ENCODE measurements around the gene RWDD1.

Gene RWDD1

DNA sequence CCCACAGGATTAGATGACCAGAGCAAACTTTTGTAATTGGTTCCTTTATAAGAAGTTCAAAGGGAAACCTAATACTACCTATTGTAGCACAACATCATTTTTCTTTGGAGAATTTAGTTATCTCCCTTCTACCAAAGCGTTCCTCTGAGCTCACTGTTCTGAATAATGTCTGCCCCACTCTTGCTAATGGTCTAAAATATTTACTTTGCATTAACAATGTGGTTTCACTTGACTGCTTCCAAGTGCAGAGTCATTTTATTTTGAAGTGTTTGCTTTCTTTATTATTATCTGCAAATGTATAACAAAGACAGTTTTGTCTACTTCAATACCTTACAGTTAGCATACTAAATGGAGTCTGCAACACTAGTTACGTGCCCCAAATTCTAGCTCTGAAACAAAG lies 40.9 kb upstream of the RWDD1 start:
- no peak for TF ChIP-seq ZFX (IDR thresholded peaks at IDR 0.05; ENCODE audit: borderline replicate concordance)
- TF ChIP-seq CTCF (IDR thresholded peaks at IDR 0.05), result no peak
- H3K27ac ChIP-seq, result no peak overlapping the region

DNA sequence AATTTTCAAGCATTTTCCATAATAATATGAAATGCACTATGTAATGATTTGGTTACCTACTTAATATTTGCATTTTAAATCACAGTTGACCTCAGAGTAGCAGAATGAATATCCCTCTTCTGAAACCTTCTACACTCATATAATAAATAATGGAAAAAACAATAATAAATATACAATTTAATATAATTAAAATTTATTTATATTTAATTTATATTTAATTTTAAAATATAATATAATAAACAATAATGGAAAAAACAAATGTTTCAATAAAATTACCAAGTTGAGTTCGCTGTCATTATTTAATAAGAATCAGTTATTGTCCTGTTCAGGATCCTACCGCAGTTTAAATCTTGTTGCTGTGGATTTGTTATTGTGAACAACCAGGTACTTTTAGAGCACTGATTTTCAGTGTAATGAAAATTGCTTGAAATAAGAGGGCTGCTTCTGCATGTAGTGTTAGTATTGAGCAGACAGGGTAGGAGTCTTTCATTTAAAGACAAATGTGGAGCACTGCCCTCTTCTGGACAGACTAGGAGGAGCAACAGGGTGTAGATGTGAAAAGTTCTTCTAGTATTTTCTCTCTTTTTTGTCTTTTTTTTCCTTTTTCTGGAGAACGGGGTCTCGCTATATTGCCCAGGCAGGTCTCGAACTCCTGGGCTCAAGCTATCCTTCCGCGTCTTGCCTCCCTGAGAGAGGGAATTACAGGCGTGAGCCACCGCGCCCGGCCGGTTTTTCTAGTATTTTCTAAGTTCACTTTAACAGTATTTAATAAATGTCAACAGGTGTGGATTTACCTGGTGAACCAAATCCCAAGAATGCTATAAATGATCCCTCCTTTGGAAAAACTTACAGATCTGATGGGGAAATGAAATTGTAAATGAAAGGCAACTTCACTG lies 39.4 kb upstream of the RWDD1 start:
- no peak overlapping the region for H3K27ac ChIP-seq
- peak; percentile 80 for TF ChIP-seq CTCF (IDR thresholded peaks at IDR 0.05)
- TF ChIP-seq ZFX (IDR thresholded peaks at IDR 0.05; ENCODE audit: borderline replicate concordance), result no peak

DNA sequence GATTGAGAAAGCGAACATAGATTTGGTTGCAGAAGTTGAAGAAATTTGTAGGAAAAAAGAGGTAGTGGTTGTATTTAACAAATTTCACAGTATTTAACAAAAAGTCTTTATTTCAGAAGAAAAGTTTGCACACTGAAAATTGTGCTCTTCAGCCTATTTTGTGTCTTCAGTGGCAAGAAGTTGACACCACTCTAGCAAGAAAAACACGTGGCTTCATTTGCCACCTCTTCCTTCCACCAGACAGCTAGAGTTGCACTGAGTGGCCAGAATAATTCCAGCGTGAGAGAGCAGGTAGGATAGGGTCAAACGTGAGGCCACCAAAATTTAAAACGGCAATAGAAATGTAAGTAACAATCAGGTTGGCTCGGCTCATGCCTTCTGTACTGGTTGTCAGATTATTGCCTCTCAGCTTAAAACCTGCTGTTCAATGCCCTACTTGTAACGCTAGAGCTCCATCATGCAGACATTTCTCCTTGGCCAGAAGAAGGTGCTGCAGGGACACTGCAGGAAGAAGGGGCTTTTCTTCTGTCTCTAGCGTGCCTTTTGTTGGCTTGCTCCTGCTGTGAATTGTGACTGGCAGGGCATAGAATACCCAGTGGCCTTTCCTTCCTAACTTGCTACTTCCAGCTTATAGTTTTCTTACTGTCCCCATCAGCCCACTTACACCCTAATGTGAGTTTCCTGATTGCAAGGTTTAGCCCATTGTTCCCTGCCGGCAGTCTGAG lies 37.9 kb upstream of the RWDD1 start:
- TF ChIP-seq ZFX (IDR thresholded peaks at IDR 0.05; ENCODE audit: borderline replicate concordance) (no peak), CTCF (IDR thresholded peaks at IDR 0.05) (peak; percentile 11; the same call in 1 of the 2 replicates)
- no peak overlapping the region for H3K27ac ChIP-seq

- H3K27ac ChIP-seq, result no peak overlapping the region
These were observed 36.2 kb upstream of the RWDD1 start for GRCh38 chr6:116535109-116535508.

DNA sequence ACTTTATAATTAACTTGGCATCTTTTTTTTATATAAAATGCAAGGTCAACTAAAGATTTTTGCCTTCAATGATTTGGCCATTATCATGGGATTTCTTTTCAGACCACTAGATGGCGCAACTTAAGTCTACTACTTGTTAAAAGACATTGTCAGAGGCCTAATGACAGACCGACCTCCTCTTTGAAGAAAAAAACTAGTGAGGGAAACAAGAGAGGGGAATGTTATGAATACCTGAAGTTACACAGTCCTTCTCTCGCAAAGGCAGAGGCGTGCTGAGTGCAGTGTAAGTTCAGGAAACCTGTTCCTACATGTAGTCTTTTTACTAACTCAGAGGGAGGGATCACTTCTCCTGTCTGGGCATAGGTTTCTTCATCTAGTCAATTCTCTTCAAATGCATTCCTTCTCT lies 35.1 kb upstream of the RWDD1 start:
- TF ChIP-seq ZFX (IDR thresholded peaks at IDR 0.05; ENCODE audit: borderline replicate concordance) (no peak), CTCF (IDR thresholded peaks at IDR 0.05) (peak; percentile 86)

More at GRCh38 chr6:116535109-116535508, 36.2 kb upstream of the RWDD1 start:
- TF ChIP-seq ZFX (IDR thresholded peaks at IDR 0.05; ENCODE audit: borderline replicate concordance) (no peak), CTCF (IDR thresholded peaks at IDR 0.05) (no peak)

DNA sequence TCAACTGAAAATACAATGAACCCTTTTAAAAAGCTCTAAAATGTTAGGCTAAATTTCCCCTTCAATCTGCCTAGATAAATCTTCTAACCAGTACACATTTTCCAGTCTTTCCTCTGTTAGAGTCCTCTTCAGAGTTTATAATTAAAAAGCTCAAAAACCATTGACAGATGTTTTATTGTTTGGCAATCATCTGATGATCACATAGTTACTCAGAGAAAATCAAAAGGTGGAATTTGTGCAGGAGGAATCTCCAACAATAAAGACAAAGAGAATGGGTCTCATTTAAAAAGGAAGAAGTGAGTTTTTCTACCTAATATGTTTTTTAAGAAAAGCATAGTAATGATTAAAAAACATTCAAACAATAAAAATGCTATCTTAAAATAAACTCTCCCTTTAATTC lies 28.9 kb upstream of the RWDD1 start:
- TF ChIP-seq CTCF (IDR thresholded peaks at IDR 0.05) (no peak), ZFX (IDR thresholded peaks at IDR 0.05; ENCODE audit: borderline replicate concordance) (no peak)

More for the DNA sequence above, 35.1 kb upstream of the RWDD1 start:
- no peak overlapping the region for H3K27ac ChIP-seq

GRCh38 chr6:116543149-116543548 lies 28.2 kb upstream of the RWDD1 start:
- TF ChIP-seq CTCF (IDR thresholded peaks at IDR 0.05) (no peak), ZFX (IDR thresholded peaks at IDR 0.05; ENCODE audit: borderline replicate concordance) (no peak)
- H3K27ac ChIP-seq, result no peak overlapping the region

More for the DNA sequence above, 28.9 kb upstream of the RWDD1 start:
- H3K27ac ChIP-seq, result no peak overlapping the region
